Hematopoietic multipotent progenitor cell treated with erythropoietin and hydrocortisone succinate and interleukin-3 and kit ligand, for 4 days (in vitro differentiated cells): Measurements from ENCODE around the gene CAB39.

Source experiments
- DNase-seq: peaks from one replicate; pipeline ENCODE4 v3.0.0-alpha.2; 2015

Gene CAB39

GRCh38 chr2:230758566-230759480 is 46.2 kb downstream of the CAB39 start:
- DNase-seq, result peak; percentile 73

- DNase-seq, result no peak
Observed at GRCh38 chr2:230759481-230760167, 47.0 kb downstream of the CAB39 start.

DNA sequence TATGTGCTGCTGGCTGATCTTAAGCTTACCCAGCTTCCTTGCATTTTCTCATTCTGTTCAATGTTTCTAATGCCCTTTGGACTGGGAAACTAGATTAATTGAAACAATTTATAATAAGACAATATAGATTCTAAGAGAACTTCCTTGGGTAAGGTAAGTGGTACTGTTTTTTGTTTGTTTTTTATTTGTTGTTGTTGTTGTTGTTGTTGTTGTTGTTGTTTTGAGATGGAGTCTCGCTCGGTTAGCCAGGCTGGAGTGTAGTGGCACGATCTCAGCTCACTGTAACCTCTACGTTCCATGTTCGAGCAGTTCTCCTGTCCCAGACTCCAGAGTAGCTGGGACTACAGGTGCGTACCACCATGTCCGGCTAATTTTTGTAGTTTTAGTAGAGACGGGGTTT is 49.1 kb downstream of the CAB39 start:
- no peak for DNase-seq

GRCh38 chr2:230762317-230762896 is 49.8 kb downstream of the CAB39 start:
- DNase-seq, result peak; percentile 74

DNA sequence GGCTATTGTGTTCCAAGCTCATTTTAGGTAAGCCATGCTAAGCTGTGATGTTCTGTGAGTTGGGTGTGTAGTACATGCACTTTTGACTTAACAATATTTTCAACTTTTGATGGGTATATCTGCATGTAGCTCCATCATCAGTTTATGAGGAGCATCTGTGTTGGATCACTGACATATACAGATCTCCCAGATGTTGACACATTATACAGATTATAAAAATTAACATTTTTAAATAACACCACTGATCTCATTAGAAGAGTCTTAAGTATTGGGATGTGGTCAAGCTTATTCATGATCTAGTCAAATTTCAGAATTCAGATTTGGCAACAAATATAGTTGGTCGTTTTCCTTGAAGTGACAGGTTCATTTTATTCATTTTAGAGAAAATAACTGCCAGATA is 51.7 kb downstream of the CAB39 start:
- DNase-seq, result no peak

GRCh38 chr2:230765611-230766300 is 53.1 kb downstream of the CAB39 start:
- no peak for DNase-seq

DNA sequence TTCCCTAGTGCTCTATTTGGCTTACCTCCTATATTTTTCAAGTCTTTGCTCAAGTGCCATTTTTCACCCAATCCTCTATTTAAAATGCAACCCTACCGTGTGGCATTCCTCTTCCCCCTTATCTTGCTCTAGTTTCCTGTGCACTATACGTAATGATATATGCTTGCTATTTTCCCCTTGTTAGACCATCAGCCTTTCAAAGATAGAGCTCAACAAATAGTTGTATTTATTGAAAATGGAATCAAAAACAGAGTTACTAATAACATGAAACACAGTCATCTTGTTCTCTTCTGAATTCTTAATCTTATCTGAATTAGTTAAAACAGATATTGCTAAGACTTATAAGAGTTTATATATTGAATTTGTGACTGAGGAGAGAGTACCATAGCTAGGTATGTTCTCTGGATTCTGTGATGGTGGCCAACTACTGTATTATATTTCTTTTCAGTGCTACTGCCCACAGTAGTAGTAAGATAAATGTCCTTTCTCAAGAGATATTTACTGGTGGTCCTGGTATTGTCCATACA is 55.3 kb downstream of the CAB39 start:
- no peak for DNase-seq

DNA sequence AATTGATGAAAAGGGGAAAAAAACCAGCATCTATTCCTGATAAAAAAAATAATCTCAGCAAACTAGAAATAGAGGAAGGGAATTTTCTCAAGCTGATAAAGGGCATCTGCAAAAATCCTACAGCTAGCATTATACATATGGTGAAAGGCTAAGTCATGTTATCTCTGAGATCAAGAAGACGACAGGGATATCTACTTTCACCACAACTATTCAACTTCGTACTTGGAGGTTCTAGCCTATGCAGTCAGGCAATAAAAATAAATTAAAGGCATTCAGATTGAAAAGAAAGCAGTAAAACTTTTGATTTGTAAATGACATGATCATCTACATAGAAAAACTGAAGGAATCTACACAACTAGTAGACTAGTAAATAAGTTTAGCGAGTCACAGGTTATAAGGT is 58.2 kb downstream of the CAB39 start:
- peak; percentile 28 for DNase-seq

DNA sequence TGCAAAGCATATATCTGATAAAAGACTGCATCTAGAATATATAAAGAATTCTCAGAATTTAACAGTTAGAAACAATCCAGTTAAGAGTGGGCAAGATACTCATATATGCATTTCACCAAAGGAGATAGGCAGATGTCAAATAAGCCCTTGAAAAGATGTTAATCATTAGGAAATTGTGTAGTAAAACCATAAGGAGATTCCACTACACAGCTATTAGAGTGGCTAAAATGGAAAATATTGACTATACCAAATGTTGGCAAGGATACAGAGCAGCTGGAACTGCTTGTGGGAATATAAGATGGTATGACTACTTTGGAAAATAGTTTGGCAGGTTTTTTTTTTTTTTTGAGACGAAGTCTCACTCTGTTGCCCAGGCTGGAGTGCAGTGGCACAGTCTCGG is 59.5 kb downstream of the CAB39 start:
- DNase-seq, result peak; percentile 46

DNA sequence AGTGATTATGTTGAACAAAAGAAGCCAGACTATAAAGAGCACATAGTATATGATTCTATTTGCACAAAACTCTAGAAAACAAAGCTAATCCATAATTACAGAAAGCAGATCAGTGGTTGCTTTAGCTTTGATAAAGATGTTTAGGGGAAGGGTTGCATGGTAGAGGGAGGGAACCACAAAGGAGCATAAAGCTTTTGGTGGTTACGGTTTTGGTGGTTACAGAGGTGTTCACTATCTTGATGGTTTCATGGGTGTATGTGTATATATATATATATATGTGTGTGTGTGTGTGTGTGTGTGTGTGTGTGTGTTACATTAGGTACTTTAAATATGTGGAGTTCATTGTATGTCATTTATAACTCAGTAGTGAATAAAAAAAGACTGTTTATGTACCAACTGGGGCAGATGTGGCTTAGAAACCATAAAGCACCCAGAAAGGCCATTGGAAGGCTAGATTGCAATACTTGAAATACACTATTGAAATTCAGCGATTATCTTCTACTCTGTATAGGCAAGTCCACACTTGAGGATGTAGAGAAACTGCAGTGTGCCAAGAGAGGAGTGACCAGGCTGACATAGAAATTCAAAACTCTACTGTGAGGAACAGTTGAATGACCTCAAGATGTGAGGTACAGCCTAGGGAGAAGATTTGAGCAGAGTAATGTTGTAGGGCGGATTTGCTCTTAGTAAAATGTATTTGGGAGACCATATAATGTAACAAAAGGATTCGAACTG is 60.6 kb downstream of the CAB39 start:
- DNase-seq, result peak; percentile 41

DNA sequence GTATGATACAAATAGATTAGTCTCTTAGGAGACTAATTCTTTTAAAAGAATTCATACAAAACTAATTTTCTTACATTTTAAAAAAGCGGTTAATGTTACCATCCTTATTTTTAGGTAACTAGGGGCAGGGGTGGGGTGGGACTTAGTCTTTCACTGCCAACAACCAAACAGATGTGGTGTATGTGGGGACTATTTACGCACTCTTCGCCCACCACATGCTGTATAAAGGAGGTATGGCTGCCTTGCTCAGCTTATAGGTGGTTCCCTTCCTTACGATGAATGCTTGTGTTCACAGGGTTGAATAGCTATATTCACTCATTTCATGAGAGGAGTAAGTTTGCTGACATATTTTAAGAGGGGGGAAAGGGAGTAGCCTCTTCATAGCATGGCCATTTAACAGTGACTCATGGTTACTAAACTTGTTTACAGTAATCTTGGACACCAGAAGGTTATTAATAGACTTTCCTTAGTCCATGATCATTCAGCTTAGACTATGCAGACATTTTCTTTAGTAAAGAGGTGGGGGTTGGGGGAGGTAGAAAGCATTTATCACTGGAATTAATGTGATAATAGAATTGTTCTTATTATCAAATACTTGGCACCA is 61.8 kb downstream of the CAB39 start:
- peak; percentile 46 for DNase-seq

DNA sequence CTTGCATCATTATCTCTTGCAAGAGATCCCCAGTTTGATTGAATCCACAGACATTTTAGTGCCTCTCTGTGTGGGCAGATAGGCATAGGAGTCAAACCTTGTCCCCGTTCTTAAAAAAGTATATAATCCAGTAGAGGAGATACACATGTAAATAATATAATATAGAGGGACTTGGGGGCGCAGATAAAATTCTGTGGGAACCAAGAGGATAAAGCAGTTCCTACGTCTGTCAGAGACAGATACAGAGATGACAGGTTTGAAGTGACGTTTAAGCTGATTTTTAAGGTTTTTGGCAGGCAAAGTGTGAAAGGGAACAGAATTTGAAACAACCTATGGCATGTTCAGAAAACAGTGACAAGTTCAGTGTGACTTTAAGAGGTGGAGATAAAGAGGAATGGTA is 63.1 kb downstream of the CAB39 start:
- DNase-seq, result peak; percentile 48

DNA sequence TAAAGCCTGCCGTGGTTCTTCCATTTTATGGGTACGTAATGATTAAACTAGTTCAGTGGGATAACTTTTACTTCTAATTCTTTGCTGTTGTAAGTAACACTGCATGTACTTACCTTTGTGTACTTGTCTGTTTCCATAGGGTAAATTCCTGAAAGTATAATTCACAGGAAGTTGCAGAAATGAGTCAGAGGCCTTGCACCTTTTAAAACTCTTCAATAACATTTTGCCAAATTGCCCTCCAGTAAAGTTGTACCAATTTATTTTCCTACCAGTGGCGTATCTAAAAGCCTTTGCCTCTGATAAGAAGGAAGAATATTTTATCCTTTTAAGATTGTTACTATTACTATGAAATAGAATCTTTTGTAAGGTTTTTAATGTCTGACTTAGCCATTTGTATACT is 65.1 kb downstream of the CAB39 start:
- no peak for DNase-seq

DNA sequence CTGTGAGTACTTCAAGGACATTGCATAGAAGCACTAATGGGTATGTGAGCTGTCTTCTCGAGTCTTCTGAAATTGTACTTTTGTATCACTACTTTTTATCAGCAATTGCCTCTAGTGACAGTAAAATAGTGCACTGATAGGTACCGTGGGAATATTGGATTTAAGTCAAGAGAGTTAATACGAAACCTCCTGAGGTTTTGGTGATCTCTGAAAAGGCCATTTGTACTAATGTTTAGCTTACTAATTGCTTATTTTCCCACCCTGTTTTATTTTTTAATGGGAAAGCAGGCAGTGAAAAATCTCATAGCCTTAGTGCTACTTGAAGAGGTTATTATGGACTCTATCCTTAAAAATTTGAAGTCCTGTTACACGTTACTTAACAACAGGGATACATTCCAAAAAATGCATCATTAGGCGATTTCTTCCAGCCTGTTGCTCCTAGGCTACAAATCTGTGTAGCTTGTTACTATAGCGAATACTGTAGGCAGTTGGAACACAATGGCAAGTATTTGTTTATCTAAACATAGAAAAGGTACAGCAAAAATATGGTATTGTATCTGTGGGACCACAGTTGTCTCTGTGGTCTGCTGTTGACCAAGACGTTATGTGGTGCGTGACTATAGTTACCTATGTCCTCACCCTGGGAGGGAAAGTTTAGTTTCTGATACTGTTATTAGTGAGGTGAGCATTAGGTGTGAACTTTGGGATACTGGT is 65.9 kb downstream of the CAB39 start:
- DNase-seq, result no peak

GRCh38 chr2:230779126-230779525 is 66.5 kb downstream of the CAB39 start:
- no peak for DNase-seq

GRCh38 chr2:230779607-230780006 is 67.0 kb downstream of the CAB39 start:
- no peak for DNase-seq

- DNase-seq, result no peak
Observed at GRCh38 chr2:230781130-230781797, 68.6 kb downstream of the CAB39 start.

DNA sequence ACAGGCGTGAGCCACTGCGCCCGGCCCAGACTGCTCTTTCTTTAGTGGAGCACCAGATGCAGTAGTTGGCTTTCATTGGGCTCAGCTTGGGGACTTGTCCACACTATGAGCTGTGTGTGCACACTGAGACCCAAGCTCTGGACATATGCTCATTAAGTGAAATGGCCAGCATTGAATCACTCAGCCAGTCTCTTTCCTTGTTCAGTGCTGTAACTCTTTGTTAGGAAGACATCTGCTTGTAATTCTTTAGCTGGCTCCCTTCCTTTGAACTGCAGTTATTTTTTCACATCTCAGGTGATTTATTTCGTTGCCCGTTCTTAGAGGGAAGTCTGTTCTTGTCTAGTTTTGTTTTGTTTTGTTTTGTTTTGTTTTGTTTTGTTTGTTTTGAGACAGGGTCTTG is 70.5 kb downstream of the CAB39 start:
- DNase-seq, result no peak

DNA sequence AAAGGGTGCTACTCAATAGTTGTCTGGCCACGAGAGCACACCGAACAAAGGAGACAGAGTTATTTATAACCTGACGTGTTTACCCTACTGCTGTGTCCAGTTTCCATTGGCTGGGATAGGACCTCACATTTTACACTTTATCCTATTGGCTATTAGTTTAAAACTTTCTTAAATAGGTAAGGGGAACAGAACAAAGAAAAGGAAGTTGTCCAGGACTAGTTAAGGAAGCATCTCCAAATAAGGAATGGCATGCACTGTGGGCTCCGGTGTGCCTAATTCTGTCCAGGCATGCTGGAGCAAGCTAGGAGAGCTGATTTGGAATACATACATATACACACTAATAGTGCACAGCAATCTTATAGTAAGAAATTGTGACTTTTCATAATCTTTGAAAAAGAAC is 72.2 kb downstream of the CAB39 start:
- DNase-seq, result no peak

- DNase-seq, result no peak
Observed at GRCh38 chr2:230785346-230785745, 72.7 kb downstream of the CAB39 start.

GRCh38 chr2:230787101-230787500 is 74.5 kb downstream of the CAB39 start:
- no peak for DNase-seq
